Amniotic stem cell (primary cell): Measurements from ENCODE around the gene C17orf78.
"Not testable (repeated sequence)": the region's sequence is repeated elsewhere in the genome, so short reads cannot be mapped to it uniquely, and the experiment has no call there.

Experiments used
- DNase-seq: peaks from one replicate; lab custom pipeline; 2025; lab: John Stamatoyannopoulos, UW

The C17orf78 gene

DNA sequence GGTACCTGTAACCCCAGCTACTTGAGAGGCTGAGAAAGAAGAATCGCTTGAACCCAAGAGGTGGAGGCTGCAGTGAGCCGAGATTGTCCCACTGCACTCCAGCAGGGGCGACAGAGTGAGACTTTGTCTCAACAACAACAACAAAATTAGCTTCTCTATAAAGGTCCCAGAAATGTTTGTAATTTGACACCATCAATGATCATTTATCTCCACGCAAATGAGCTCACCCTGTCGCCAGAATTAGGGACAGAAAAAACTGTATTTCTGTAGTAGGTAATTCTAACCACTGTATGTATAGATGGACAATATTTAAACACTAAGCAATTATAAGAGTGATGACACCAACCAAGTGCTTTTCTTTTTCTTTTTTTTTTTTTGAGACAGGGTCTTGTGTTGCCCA lies 10.7 kb downstream of the C17orf78 start:
- no peak for DNase-seq

DNA sequence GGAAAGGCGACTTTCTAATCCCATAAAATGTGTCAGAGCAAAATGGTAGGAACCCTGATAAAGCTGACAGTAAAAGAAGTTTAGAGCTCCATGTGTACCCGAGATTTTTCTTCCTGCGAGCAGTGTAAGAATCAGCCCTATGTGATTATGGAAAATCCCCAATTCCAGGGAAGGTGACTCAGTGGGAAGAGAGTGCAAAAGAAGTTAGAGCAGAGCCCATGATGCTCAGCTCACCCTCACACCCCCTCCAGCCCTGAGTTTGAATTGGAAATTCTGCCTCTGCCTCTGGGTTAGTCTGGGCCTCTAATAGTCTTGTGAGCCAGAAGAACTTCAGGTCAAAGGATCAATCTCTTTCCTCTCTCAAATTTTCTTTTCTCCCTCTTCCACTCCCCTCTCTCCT lies 12.5 kb downstream of the C17orf78 start:
- DNase-seq, result peak; percentile 34

DNA sequence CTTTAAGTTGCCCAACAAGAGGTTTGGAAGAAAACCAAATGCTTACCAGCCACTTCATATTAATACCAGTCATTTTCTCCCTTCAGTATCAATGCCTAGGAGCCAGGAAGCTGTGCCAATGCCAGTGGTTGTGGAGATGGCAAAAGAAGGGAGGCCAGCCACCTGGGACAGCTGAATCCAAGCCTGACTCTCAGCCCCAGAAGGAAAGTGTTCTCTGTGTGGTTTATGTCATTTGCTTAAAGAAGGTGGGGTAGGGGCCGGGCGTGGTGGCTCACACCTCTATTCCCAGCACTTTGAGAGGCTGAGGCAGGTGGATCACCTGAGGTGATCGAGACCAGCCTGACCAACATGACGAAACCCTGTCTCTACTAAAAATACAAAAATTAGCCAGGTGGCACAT lies 13.4 kb downstream of the C17orf78 start:
- DNase-seq, result no peak

DNA sequence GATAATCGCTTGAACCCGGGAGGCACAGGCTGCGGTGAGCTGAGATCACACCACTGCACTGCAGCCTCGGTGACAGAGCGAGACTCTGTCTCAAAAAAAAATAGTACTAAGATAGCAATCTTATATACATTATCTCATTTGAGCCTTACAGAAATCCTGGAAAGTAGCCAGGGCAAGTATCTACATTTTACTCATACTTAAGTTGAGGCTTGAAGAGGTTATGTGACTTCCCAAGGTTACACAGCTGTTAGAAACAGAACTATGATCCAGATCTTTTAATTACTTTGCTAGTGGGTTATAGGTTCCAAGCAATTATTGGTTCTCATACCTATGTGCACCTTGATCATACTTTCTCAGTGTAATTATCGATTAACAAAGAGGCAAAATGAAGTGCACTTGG lies 15.4 kb downstream of the C17orf78 start:
- no peak for DNase-seq

- DNase-seq, result peak; percentile 35
These were observed 16.3 kb downstream of the C17orf78 start for GRCh38 chr17:37392024-37392590.

DNA sequence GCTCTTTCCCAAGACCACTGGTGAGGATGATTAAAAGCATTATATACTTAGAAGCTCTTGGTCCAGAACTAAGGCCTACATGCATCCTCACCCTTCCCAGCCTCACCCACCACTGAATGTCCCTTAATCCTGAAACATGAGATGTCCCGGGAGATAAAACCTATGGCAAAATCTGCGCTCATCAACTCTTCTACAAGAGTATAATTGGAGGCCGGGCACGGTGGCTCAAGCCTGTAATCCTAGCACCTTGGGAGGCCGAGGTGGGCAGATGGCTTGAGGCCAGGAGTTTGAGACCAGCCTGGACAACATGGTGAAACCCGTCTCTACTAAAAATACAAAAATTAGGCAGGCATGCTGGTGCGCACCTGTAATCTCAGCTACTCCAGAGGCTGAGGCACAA lies 17.6 kb downstream of the C17orf78 start:
- DNase-seq, result no peak

DNA sequence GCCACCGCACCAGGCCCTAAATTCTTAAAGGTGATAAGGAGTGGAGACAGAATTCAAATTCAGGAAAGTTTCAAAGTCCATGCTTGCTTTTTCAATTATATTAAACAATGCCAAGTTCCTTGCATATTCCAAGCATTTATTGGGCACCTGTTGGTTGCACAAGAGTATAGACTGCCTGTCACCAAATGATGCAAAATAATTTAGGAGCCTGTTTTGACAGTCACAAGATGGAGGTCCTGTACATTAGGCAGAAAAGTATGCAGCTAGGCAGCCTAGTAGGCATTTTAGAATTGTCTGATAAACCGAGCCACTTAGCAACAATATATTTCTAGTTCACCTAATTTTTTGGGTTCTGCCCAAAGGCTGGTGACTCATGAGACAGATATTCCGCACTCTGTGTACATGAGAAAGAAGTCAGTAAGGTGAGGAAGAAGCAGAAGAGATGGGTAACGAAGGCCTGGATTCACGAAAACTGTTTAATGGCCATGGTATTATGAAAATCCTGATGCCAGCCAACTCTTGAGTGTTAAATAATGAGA lies 23.5 kb downstream of the C17orf78 start:
- no peak for DNase-seq

DNA sequence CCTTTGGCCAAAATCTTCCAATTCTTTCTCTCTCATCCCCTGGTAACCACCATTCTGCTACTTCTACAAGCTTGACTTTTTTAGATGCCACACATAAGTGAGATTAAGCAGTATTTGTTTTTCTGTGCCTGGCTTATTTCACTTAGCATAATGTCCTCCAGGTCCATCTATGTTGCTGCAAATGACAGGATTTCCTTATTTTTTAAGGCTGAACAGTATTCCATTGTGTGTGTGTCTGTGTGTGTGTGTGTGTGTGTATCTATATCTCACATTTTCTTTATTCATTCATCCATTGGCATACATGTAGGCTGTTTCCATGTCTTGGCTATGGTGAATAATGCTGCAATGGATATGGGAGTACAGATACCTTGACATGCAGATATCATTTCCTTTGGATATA lies 24.7 kb downstream of the C17orf78 start:
- DNase-seq, result no peak

DNA sequence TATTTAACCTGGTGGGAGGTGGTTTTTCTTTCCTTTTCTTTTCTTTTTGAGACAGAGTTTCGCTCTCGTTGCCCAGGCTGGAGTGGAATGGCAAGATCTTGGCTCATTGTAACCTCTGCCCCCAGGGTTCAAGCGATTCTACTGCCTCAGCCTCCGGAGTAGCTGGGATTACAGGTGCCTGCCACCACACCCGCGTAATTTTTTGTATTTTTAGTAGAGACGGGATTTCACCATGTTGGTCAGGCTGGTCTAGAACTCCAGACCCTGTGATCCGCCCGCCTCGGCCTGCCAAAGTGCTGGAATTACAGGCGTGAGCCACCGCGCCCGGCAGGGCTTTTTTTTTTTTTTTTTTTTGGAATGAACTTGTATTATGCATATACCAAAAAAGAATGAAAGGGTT lies 29.7 kb downstream of the C17orf78 start:
- not testable (repeated sequence) for DNase-seq

DNA sequence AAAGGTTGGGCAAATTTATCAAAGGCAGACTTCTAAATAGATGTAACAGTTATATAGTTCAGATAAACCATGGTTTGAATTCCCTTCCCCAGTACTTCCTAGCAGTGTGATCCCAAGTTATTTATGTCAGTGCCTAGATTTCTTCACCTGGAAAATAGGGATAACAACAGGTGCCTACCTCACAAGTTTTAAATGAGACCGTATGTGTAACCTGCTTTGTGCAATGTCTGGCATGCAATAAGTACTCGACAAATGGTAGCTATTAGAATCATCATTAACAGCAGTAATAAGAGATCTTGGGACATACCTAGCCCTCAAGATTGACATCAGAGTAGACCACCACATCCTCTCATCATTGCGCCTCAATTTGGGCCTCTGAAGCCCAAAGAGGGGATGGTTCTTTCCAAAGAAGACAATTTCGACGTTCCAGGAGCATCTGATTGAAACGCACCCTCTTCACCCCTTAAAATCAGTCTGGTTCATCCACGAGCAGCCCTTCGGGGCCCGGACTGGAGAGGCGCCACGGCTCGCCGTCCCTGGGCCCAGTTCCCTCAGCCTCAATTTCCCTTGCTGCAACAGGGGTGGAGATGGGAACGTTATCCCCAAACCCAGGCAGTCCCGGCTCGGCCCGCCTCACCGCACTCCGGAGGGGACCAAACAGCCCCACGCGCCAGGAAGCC lies 30.3 kb downstream of the C17orf78 start:
- DNase-seq, result no peak

GRCh38 chr17:37406635-37407461 lies 31.1 kb downstream of the C17orf78 start, which contains the start of the genes ACACA and TADA2A:
ACACA (minus strand) TSS chr17:37406836; CDS start chr17:37406299, 537 bp downstream.
TADA2A (plus strand) TSS chr17:37406886; CDS start chr17:37411366, 4,480 bp downstream.
- DNase-seq, result no peak

DNA sequence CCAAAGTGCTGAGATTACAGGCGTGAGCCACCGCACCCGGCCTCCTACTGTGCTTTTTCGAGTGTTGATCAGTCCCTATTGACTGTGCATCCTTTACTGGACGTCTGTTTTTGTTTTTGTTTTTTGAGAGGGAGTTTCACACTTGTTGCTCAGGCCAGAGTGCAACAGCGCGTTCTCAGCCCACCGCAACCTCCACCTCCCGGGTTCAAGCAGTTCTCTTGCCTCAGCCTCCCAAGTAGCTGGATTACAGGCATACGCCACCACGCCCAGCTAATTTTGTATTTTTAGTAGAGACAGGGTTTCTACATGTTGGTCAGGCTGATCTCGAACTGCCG lies 32.3 kb downstream of the C17orf78 start:
- DNase-seq, result not testable (repeated sequence)

DNA sequence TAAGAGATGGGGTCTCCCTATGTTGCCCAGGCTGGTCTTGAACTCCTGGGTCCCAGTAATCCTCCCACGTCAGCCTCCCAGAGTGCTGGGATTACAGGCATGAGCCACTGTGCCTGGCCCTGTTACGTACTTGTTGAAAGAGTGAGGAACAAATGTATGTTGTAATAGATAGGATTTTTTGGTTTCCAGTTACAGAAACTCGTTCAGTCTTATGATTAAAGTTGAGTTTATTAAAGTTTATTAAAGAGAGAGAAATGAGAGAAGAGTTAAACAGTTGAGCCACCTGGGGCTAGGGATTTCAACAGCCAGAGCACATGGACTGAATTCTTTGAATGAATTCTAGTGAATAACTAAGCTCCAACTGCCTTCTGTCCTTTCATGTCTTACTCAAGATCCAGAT lies 34.6 kb downstream of the C17orf78 start:
- no peak for DNase-seq

- DNase-seq, result no peak
These were observed 38.2 kb downstream of the C17orf78 start for GRCh38 chr17:37413875-37414519.

- no peak for DNase-seq
These were observed 42.1 kb downstream of the C17orf78 start for GRCh38 chr17:37417852-37418251.

- DNase-seq, result no peak
These were observed 47.3 kb downstream of the C17orf78 start for GRCh38 chr17:37422971-37423625.

- DNase-seq, result no peak
These were observed 49.5 kb downstream of the C17orf78 start for GRCh38 chr17:37425268-37425667.

DNA sequence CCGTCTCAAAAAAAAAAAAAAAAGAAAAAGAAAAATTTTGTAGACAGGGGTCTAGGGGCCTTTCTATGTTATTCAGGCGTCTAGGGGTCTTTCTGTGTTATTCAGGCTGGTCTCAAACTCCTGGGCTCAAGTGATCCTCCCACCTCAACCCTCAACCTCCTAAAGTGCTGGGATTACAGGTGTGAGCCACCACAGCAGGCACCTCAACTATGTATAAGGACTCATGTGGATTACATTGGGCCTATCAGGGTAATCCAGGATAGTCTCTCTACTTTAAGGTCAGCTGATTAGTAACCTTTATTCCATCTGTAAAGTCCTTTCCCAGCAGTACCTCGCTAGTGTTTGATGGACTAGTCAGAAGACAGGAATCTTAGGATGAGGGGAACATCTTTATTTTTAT lies 53.3 kb downstream of the C17orf78 start:
- no peak for DNase-seq

DNA sequence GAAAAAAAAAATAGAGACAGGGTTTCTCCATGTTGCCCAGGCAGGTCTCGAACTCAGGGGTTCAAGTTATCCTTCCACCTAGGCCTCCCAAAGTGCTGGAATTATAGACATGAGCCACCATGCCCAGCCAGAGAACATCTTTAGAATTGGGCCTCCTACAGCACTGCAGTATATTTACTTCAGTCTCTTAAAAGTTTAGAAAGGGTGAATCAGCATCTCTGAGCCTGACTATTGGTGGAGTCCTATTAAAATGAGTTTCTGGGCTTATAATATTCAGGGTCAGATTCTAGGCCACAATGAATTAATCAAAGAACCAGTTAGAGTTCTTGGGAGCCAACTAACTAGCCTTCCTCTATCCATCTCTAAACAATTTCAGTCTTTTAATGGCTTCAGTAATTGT lies 53.7 kb downstream of the C17orf78 start:
- no peak for DNase-seq

GRCh38 chr17:37430051-37430627 lies 54.4 kb downstream of the C17orf78 start:
- DNase-seq, result no peak

GRCh38 chr17:37432671-37433070 lies 56.9 kb downstream of the C17orf78 start:
- DNase-seq, result no peak
